SK-N-SH (cell line): Measurements from ENCODE around the gene ELMO1.

ENCODE experiments used
- EP300 ChIP-seq, 2 experiments: IDR thresholded peaks; 2 replicates each; pipeline versions ENCODE4 v1.4.0 to v1.6.1; 2012; ENCODE audit warnings: borderline replicate concordance in 1 of 2, low read depth in 1 of 2, low read length in 1 of 2
- EZH2phosphoT487 ChIP-seq: fragments of 200-600 bp; sonication (generic); IDR thresholded peaks from 2 replicates; pipeline ENCODE4 v1.6.1; 2017; ENCODE audit warnings: low read depth, mixed run types, mild to moderate bottlenecking, antibody characterized with exemption, moderate library complexity, borderline replicate concordance
- GATA2 ChIP-seq: sonication (generic); formaldehyde crosslinking; IDR thresholded peaks from 2 replicates; pipeline ENCODE4 v1.5.0; 2020; ENCODE audit warnings: mild to moderate bottlenecking, missing genetic modification reagents
- NFIC ChIP-seq: IDR thresholded peaks from 2 replicates; pipeline ENCODE4 v1.4.0; 2012; ENCODE audit warnings: borderline replicate concordance
- NRF1 ChIP-seq: IDR thresholded peaks from 2 replicates; pipeline ENCODE4 v1.6.1; 2012; ENCODE audit warnings: low read depth, mild to moderate bottlenecking, low read length
- REST ChIP-seq: IDR thresholded peaks from 2 replicates; pipeline ENCODE4 v1.6.1; 2012; ENCODE audit warnings: mild to moderate bottlenecking, low read depth, low read length, moderate library complexity
- SIN3A ChIP-seq: IDR thresholded peaks from 2 replicates; pipeline ENCODE4 v1.6.1; 2012; ENCODE audit warnings: low read depth, mild to moderate bottlenecking, low read length, moderate library complexity, borderline replicate concordance
- SMC3 ChIP-seq: IDR thresholded peaks from 2 replicates; pipeline ENCODE4 v1.6.1; 2012; ENCODE audit warnings: low read depth, low read length, improper control_type of control experiment
- TEAD4 ChIP-seq: IDR thresholded peaks from 2 replicates; pipeline ENCODE4 v1.4.0; 2012; ENCODE audit warnings: mild to moderate bottlenecking, borderline replicate concordance; ENCODE audit not compliant: insufficient read depth
- TF ChIP-seq, protein P1 (sequence below): fragments of 200-600 bp; sonication (generic); IDR thresholded peaks from 2 replicates; pipeline ENCODE4 v1.6.1; 2017; ENCODE audit warnings: antibody characterized with exemption, mild to moderate bottlenecking, moderate library complexity
- TF ChIP-seq, protein P2 (sequence below): IDR thresholded peaks from 2 replicates; pipeline ENCODE4 v1.4.0; 2012; ENCODE audit warnings: low read depth
- TF ChIP-seq, protein P3 (sequence below): fragments of 150-350 bp; IDR thresholded peaks from 2 replicates; pipeline ENCODE4 v1.6.1; 2017; ENCODE audit warnings: antibody characterized with exemption, low read length, low read depth, borderline replicate concordance

DNA sequence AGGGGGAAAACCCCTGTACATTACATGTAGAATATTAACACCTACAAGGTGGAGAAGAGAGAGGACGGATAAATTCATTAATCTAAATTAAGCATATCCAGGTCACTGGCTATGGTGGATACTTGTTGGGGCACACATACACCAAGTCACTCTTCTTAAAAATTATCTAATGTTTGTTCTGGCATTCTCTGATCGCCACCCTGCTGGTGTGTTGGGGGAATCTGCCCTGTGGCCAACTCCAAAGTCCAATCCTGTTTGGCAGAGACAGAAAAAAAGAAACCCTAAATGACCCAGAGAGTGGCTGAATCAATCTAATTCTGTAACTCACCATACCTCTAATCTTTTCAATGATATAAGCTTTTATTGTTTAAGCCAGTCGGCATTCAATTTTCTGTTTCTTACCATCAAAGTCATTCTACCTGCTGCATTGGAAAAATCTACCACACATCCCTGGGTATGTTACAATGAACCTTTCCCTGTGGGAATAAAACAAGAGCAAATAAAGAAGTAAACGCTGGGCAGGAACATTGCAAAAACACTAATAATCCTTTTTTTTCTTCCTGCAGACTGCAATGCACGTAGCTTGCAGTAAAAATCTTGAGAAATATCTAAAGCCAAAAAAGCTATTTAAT lies 34.2 kb downstream of the ELMO1 start:
- no peak for TF ChIP-seq SIN3A
- no peak for TF ChIP-seq TEAD4
- TF ChIP-seq GATA2: no peak
- TF ChIP-seq, protein P1, sequence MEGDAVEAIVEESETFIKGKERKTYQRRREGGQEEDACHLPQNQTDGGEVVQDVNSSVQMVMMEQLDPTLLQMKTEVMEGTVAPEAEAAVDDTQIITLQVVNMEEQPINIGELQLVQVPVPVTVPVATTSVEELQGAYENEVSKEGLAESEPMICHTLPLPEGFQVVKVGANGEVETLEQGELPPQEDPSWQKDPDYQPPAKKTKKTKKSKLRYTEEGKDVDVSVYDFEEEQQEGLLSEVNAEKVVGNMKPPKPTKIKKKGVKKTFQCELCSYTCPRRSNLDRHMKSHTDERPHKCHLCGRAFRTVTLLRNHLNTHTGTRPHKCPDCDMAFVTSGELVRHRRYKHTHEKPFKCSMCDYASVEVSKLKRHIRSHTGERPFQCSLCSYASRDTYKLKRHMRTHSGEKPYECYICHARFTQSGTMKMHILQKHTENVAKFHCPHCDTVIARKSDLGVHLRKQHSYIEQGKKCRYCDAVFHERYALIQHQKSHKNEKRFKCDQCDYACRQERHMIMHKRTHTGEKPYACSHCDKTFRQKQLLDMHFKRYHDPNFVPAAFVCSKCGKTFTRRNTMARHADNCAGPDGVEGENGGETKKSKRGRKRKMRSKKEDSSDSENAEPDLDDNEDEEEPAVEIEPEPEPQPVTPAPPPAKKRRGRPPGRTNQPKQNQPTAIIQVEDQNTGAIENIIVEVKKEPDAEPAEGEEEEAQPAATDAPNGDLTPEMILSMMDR: no peak
- TF ChIP-seq EP300 (IDR thresholded peaks at IDR 0.05; ENCODE audit: borderline replicate concordance in 1 of 2, low read depth in 1 of 2, low read length in 1 of 2): no peak
- TF ChIP-seq, protein P2, sequence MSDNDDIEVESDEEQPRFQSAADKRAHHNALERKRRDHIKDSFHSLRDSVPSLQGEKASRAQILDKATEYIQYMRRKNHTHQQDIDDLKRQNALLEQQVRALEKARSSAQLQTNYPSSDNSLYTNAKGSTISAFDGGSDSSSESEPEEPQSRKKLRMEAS: no peak
- no peak for TF ChIP-seq SMC3
- no peak for TF ChIP-seq REST
- TF ChIP-seq NRF1: no peak
- TF ChIP-seq, protein P3, sequence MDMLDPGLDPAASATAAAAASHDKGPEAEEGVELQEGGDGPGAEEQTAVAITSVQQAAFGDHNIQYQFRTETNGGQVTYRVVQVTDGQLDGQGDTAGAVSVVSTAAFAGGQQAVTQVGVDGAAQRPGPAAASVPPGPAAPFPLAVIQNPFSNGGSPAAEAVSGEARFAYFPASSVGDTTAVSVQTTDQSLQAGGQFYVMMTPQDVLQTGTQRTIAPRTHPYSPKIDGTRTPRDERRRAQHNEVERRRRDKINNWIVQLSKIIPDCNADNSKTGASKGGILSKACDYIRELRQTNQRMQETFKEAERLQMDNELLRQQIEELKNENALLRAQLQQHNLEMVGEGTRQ: no peak
- no peak for TF ChIP-seq NFIC
- no peak for TF ChIP-seq EZH2phosphoT487
